D721Med (cell line): Measurements from ENCODE around the gene LYPD6B.

ENCODE experiments used
- DNase-seq: peaks from one replicate; pipeline ENCODE4 v3.0.0; 2011; ENCODE audit warnings: low spot score; ENCODE audit not compliant: insufficient read length
- FAIRE-seq: peaks from 2 replicates; lab custom pipeline; 2011; peaks lifted over from hg19 to GRCh38; lab: Jason Lieb, UNC
- CTCF ChIP-seq: IDR thresholded peaks from 2 replicates; pipeline ENCODE4 v1.5.1; 2012; ENCODE audit warnings: mild to moderate bottlenecking, control low read depth; ENCODE audit not compliant: insufficient read depth; ENCODE audit errors: missing control alignments

Gene LYPD6B

GRCh38 chr2:148996805-148997204 is 41.7 kb upstream of the LYPD6B start:
- DNase-seq (no peak), FAIRE-seq (no peak)
- TF ChIP-seq CTCF: no peak

GRCh38 chr2:148998165-148998830 is 40.2 kb upstream of the LYPD6B start:
- TF ChIP-seq CTCF: no peak
- DNase-seq: no peak
- no peak for FAIRE-seq

- TF ChIP-seq CTCF: no peak
- no peak for FAIRE-seq
- DNase-seq: no peak
These were observed 39.7 kb upstream of the LYPD6B start for GRCh38 chr2:148998831-148999200.

- FAIRE-seq: no peak
- TF ChIP-seq CTCF: no peak
- no peak for DNase-seq
These were observed 39.0 kb upstream of the LYPD6B start for GRCh38 chr2:148999451-148999921.

- no peak for TF ChIP-seq CTCF
- FAIRE-seq: no peak
- DNase-seq: no peak
These were observed 38.2 kb upstream of the LYPD6B start for GRCh38 chr2:149000158-149000938.

- TF ChIP-seq CTCF: no peak
- DNase-seq: no peak
- no peak for FAIRE-seq
These were observed 37.0 kb upstream of the LYPD6B start for GRCh38 chr2:149001496-149001895.
